Thyroid gland (tissue), 4 donors: ENCODE measurements around the gene TTLL13.

Source experiments
- POLR2A ChIP-seq, 2 donors: fragments of 450-650 bp; IDR thresholded peaks; one replicate each; pipeline ENCODE4 v1.6.1; 2017; ENCODE audit warnings: antibody characterized with exemption in 2 of 2, mild to moderate bottlenecking in 2 of 2, moderate library complexity in 1 of 2
- TF ChIP-seq, protein P1 (sequence below), 6 experiments: fragments of 200-600 bp in 3 of 6; fragments of 450-650 bp in 3 of 6; sonication (generic) in 3 of 6; IDR thresholded peaks; one replicate each; pipeline ENCODE4 v1.5.1; 2016 to 2019; ENCODE audit warnings: antibody characterized with exemption in 6 of 6, mild to moderate bottlenecking in 2 of 6, inconsistent platforms in 1 of 6, moderate library complexity in 1 of 6

DNA sequence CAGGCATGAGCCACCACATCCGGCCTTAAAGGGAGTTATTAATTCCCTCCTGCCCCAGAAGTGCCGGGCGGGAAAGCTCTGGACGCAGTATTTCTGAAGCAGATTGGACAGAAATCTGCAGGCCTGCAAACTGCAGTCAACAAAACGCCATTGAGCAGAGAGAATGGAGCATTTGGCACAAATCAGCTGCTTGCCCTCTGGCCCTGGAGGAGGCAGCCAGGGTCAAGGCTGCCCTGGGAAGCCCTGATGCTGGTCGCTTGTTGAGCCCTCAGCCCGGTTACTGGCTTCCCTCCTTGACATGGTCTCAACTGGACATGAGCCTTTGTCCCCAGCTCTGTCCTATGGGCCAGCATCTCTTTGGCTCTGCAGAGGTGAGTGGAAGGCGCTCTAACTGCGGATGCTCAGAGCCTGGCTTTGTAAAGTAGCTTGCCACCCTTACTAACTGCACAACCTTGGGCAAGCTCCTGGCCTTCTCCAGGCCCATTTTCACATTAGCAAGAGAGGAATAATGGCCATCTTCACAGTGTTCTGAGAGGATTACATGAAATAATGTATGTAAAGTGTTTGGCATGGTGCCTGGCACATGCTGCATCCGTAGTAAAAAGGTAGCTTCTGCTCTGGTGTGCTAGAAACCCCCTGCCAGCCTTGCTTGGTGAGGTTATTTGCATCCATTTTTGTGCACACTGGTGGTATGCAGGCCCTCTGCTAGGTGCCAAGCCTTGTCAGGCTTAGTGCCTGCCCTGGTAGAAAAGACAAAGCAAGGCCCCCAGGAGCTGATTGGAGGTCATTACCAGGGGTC lies 44.1 kb upstream of the TTLL13 start:
- TF ChIP-seq, protein P1, sequence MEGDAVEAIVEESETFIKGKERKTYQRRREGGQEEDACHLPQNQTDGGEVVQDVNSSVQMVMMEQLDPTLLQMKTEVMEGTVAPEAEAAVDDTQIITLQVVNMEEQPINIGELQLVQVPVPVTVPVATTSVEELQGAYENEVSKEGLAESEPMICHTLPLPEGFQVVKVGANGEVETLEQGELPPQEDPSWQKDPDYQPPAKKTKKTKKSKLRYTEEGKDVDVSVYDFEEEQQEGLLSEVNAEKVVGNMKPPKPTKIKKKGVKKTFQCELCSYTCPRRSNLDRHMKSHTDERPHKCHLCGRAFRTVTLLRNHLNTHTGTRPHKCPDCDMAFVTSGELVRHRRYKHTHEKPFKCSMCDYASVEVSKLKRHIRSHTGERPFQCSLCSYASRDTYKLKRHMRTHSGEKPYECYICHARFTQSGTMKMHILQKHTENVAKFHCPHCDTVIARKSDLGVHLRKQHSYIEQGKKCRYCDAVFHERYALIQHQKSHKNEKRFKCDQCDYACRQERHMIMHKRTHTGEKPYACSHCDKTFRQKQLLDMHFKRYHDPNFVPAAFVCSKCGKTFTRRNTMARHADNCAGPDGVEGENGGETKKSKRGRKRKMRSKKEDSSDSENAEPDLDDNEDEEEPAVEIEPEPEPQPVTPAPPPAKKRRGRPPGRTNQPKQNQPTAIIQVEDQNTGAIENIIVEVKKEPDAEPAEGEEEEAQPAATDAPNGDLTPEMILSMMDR (IDR thresholded peaks at IDR 0.05) = no peak
- no peak for TF ChIP-seq POLR2A (IDR thresholded peaks at IDR 0.05)
